Endothelial cell of umbilical vein (primary cell): ENCODE results near the gene HSPB6.

Experiments
- CTCF ChIP-seq, 2 donors: IDR thresholded peaks; 1 replicate in 1 of 2; 2 replicates in 1 of 2; pipeline ENCODE4 v1.5.1; 2011; ENCODE audit warnings: low read length in 2 of 2, mild to moderate bottlenecking in 2 of 2, moderate library complexity in 2 of 2, control low read depth in 1 of 2, inconsistent platforms in 1 of 2, low read depth in 1 of 2; ENCODE audit not compliant: insufficient read depth in 1 of 2; ENCODE audit errors: extremely low read depth in 1 of 2
- EZH2 ChIP-seq: IDR thresholded peaks from 2 replicates; pipeline ENCODE4 v1.6.1; 2012; ENCODE audit warnings: borderline replicate concordance, low read depth, mild to moderate bottlenecking, moderate library complexity, low read length, inconsistent platforms; ENCODE audit not compliant: severe bottlenecking
- MYC ChIP-seq: IDR thresholded peaks from one replicate; pipeline ENCODE4 v1.6.1; 2011; ENCODE audit warnings: mild to moderate bottlenecking, low read depth, low read length
- POLR2A ChIP-seq: IDR thresholded peaks from 2 replicates; pipeline ENCODE4 v1.6.1; 2012; ENCODE audit warnings: low read depth, mild to moderate bottlenecking, control low read depth, low read length

DNA sequence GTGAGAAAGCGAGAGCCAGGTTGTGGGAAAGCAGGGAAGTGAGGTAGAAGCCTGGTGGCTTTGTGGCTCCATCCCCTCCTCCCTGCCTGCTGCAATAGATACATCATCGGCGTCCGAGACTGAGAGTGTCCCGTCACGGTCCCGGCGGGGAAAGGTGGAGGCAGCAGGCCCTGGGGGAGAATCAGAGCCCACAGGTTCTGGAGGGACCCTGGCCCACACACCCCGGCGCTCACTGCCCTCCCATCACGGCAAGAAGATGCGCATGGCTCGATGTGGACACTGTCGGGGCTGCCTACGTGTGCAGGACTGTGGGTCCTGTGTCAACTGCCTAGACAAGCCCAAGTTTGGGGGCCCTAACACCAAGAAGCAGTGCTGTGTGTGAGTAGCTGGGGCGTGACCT lies 33.9 kb downstream of the HSPB6 start:
- TF ChIP-seq CTCF (IDR thresholded peaks at IDR 0.05; ENCODE audit: extremely low read depth in 1 of 2, insufficient read depth in 1 of 2, low read depth in 1 of 2, low read length in 2 of 2): no peak
- TF ChIP-seq MYC: no peak
- no peak for TF ChIP-seq EZH2
- TF ChIP-seq POLR2A: no peak
